BE2C (cell line): ENCODE results near the gene DENND6B.

Experiments used
- DNase-seq: peaks from one replicate; pipeline ENCODE4 v3.0.0-alpha.2; 2020
- H3K27me3 ChIP-seq: fragments of 250-450 bp; sonication (Bioruptor Pico); 2 replicates; pipeline ENCODE4 v1.5.1; 2020; ENCODE audit warnings: mild to moderate bottlenecking
- H3K36me3 ChIP-seq: fragments of 250-450 bp; sonication (Bioruptor Pico); 2 replicates; pipeline ENCODE4 v1.5.1; 2020; ENCODE audit warnings: mild to moderate bottlenecking
- H3K4me1 ChIP-seq: fragments of 250-450 bp; sonication (Bioruptor Pico); 2 replicates; pipeline ENCODE4 v1.5.1; 2020
- H3K4me3 ChIP-seq: 2 replicates; pipeline ENCODE4 v1.5.1; 2011; ENCODE audit warnings: low read depth, low read length
- H3K9me3 ChIP-seq: fragments of 250-450 bp; sonication (Bioruptor Pico); 2 replicates; pipeline ENCODE4 v1.5.1; 2020
- TF ChIP-seq, protein P1 (sequence below): IDR thresholded peaks from 2 replicates; pipeline ENCODE4 v1.5.1; 2012; ENCODE audit warnings: mild to moderate bottlenecking, low read depth, low read length

Gene DENND6B

DNA sequence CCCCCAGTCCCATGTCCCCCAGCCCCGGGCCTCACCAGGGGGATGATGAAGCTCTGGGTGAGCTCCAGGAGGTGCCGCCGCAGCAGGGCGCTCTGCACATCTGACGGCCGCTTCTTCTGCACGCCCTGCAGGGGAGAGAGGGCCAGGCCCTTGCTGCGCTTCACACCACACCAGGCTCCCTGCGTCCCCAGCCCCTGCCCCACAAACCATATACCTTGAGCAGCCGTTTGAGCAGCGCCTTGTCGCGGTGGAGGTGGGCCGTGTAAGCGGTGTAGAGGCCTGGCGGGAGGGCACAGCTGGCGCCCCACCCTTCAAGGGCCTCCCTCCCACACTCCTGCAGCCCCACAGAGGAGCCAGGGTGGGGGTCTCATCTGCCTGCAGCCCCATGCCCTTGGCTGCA lies 13.2 kb downstream of the DENND6B start:
- no peaks in the 10 kb centered on the region for H3K9me3 ChIP-seq
- peak; percentile 26 for DNase-seq
- TF ChIP-seq, protein P1, sequence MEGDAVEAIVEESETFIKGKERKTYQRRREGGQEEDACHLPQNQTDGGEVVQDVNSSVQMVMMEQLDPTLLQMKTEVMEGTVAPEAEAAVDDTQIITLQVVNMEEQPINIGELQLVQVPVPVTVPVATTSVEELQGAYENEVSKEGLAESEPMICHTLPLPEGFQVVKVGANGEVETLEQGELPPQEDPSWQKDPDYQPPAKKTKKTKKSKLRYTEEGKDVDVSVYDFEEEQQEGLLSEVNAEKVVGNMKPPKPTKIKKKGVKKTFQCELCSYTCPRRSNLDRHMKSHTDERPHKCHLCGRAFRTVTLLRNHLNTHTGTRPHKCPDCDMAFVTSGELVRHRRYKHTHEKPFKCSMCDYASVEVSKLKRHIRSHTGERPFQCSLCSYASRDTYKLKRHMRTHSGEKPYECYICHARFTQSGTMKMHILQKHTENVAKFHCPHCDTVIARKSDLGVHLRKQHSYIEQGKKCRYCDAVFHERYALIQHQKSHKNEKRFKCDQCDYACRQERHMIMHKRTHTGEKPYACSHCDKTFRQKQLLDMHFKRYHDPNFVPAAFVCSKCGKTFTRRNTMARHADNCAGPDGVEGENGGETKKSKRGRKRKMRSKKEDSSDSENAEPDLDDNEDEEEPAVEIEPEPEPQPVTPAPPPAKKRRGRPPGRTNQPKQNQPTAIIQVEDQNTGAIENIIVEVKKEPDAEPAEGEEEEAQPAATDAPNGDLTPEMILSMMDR: no peak
- H3K36me3 ChIP-seq: no peaks in the 10 kb centered on the region
- H3K4me3 ChIP-seq: no peak overlapping the region
- no peaks in the 10 kb centered on the region for H3K27me3 ChIP-seq
- H3K4me1 ChIP-seq: peaks cover 20% of the 10 kb centered on the region

DNA sequence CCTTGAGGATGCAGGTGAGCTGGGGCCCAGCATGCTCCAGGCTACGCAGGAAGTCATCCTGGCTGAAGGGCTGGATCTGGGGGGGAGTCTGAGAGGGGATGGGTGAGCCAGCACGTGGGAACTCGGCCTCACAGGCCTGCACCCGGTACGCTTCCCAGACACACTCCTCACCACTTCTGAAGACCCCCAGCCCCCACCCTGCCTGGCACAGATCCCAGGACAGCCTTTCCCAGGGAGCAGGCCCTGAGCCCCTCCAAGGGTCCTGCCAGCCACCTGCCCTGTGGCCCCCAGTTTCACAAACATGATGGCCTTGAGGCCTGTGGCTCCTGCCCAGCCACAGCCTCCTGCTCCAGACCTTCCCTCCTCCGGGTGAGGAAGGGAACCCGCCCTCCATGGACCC lies 13.8 kb downstream of the DENND6B start:
- peak; percentile 23 for DNase-seq
- H3K27me3 ChIP-seq: no peaks in the 10 kb centered on the region
- H3K4me3 ChIP-seq: no peak overlapping the region
- TF ChIP-seq, protein P1: no peak
- H3K9me3 ChIP-seq: no peaks in the 10 kb centered on the region
- no peaks in the 10 kb centered on the region for H3K36me3 ChIP-seq
- H3K4me1 ChIP-seq: peaks cover 25% of the 10 kb centered on the region

DNA sequence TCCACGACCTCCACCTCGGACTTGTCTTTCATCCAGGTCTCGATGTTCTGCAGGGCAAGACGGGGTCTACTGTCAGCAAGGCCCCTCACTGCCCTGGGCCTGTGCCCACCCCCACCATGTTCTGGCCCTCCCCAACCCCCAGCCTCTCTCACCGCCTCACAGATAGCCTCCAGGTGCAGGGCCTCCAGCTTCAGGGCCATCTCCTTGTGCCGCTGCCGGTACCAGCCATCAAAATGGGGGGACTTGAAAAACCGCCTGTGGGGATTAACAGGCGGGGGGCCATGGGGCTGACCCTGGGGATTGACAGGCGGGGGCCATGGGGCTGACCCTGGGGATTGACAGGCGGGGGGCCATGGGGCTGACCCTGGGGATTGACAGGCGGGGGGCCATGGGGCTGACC lies 14.4 kb downstream of the DENND6B start:
- Histone ChIP-seq H3K36me3 (no peaks in the 10 kb centered on the region), H3K4me3 (no peak overlapping the region), H3K27me3 (no peaks in the 10 kb centered on the region), H3K9me3 (no peaks in the 10 kb centered on the region), H3K4me1 (peaks cover 28% of the 10 kb centered on the region)
- TF ChIP-seq, protein P1: no peak
- no peak for DNase-seq

DNA sequence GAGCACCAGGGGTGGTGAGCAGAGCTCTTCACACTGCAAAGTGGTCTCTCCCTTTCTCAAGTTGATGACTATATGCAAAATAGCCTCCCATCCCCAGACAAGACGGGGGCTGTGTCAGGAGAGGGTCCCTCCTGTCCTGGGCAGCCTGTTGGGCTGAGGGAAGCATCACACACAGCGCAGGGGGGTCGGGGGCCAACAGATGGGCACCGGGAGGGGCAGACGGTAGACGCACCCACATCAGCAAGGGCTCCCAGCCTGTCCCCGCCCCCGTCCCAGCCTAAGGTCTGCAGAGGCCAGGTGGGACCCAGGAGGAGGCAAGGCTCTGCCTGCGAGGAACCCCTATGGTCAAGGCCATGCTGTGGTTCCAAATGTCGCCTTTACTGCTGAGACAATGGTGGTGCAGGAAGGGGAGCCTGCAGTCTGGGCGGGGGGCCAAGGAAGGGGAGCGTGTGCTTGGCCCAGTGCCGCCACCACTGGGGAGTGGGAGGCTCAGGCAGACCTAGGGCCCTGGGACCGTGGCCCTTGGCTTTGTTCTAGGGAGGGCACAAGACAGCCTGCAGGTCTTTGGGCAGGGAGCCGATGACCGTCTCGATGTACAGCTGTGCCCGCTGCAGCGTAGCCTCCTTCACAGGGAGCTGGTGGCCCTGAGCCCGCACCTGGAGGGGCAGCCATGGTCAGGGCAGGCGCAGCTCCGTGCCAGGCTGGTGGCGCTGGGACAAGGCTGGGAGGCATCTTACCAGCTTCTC lies 15.0 kb downstream of the DENND6B start:
- no peaks in the 10 kb centered on the region; the same call in 1 of the 2 replicates for H3K36me3 ChIP-seq
- DNase-seq: no peak
- no peaks in the 10 kb centered on the region for H3K27me3 ChIP-seq
- H3K4me3 ChIP-seq: no peak overlapping the region
- TF ChIP-seq, protein P1: no peak
- H3K9me3 ChIP-seq: no peaks in the 10 kb centered on the region
- H3K4me1 ChIP-seq: peaks cover 28% of the 10 kb centered on the region

DNA sequence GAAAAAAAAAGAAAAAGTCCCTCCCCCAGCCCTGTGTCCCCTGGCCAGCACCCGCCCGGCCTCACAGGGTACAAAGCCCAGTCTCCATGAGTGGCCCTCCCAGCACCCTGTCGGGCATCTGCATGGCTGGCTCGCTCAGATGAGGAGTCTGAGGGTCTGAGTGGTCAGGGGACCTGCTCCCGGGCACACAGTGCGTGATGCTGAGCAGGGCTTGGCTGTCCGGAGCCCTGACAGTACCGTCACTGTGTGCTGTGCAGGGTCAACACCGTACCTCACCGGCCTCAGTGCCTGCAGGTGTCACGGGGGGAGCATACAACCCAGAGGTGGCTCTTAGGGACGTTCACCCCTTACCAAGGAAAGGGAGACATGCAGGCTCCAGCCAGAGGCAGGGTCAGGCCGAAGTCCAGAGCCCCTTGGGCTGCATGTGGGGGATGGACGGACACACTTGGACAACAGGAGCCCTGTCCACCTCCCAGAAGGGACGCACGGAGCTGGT lies 15.8 kb downstream of the DENND6B start:
- Histone ChIP-seq H3K9me3 (no peaks in the 10 kb centered on the region), H3K4me1 (peaks cover 28% of the 10 kb centered on the region), H3K27me3 (no peaks in the 10 kb centered on the region), H3K4me3 (no peak overlapping the region), H3K36me3 (no peaks in the 10 kb centered on the region; the same call in 1 of the 2 replicates)
- TF ChIP-seq, protein P1: no peak
- DNase-seq: no peak

DNA sequence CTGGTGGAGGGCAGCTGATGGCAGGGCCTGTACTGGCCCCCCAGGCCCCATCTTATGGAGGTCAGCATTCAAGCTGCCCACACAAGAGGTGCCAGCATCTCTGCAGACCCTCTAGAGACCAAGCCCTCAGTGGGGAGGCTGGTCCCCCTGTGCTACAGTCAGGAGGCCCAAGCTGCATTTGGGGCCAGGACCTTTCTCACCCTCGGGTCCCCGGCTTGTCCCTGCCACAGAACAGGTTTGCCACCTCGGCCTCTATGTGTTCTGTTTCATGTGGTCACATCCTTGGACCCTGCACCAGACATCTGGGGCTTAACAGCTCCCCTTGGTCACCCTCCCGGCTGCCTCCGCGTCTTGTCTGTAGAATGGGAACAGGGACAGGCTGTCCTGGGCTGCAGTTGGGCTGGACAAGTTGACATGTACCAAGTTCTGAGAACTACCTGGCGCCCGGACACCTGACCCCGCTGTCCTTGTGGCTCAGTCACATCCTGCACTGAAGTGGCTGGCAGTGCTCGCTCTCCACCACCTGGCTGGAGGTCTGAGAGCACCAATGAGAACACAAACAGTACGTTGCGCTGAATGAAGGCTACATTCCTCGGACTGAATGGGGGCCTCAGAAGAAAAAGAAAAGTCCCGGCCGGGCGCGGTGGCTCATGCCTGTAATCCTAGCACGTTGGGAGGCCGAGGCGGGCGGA lies 16.6 kb downstream of the DENND6B start:
- H3K4me3 ChIP-seq: no peak overlapping the region

More for the DNA sequence above, 16.6 kb downstream of the DENND6B start:
- H3K4me1 ChIP-seq: peaks cover 30% of the 10 kb centered on the region
- H3K9me3 ChIP-seq: no peaks in the 10 kb centered on the region
- H3K27me3 ChIP-seq: no peaks in the 10 kb centered on the region
- TF ChIP-seq, protein P1: no peak
- no peaks in the 10 kb centered on the region; the same call in 1 of the 2 replicates for H3K36me3 ChIP-seq
- DNase-seq: no peak
